NT2/D1 (cell line): ENCODE data around the gene RNF114.

Experiments
- SUZ12 ChIP-seq: IDR thresholded peaks from 2 replicates; pipeline ENCODE4 v1.6.1; 2011; ENCODE audit not compliant: insufficient read length, insufficient read depth; ENCODE audit errors: extremely low read depth
- YY1 ChIP-seq: IDR thresholded peaks from 2 replicates; pipeline ENCODE4 v1.6.1; 2011; ENCODE audit not compliant: insufficient read length, insufficient read depth
- ZNF274 ChIP-seq: IDR thresholded peaks from 2 replicates; pipeline ENCODE4 v1.6.1; 2011; ENCODE audit warnings: mild to moderate bottlenecking, low read depth, low read length

DNA sequence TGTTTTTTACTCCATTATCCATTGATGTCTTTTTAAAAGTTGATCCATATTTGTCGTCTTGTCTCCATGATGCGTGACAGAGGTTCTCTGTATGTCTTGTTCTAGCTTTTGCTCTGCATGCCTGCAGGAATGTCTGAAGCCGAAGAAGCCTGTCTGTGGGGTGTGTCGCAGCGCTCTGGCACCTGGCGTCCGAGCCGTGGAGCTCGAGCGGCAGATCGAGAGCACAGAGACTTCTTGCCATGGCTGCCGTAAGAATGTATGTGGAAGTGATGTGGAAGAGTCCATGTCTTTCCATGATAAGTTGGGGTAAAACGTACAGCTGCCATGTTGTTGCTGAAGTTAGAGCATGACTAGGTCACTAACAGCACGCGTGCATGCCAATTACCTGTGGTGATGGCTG is 5.3 kb downstream of the RNF114 start:
- TF ChIP-seq ZNF274 (no peak), YY1 (no peak), SUZ12 (no peak)
